Measurements from ENCODE around the gene LGI1. TPM values are rescaled to one million over a fixed set of nuclear protein-coding genes. Genes with fewer than 3 reads are reported as not detected.

Gene LGI1
- total and polyA plus RNA-seq, 8 donors = 0.19 to 0.99 TPM; not detected in 6

DNA sequence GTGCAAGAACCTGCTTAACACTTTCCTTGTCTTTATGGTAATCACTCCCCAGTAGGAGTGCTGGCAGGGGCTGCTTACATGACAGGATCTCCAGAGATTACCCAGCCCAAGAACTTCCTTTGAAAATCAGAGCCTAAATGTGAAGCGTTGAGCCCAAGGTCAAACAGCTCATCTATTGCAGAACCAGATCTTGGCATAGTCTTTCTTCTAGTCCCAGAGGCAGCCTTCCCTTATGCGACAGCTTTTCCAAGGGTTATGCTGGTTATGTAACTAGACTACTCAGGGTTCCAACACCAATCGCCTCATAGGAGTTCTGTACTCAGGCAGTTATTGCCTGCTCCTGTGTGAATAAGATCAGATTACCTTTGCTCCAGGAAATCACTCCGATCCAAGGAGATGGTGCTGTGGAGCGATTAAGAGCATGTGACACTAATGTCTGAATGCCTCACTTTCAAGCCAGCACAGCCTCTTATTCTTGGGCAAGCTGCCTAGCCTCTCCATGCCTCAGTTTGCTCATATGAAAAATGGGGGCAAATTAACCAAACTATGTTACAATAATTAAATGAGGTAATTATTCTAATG lies 8.4 kb upstream of the LGI1 start:
- intact Hi-C loops (cut with DNase I) = no loop called here
- WGBS, 2 donors = 38 to 51% methylated on average over 5 of the region's 5 CpGs
- TF ChIP-seq, protein P1, sequence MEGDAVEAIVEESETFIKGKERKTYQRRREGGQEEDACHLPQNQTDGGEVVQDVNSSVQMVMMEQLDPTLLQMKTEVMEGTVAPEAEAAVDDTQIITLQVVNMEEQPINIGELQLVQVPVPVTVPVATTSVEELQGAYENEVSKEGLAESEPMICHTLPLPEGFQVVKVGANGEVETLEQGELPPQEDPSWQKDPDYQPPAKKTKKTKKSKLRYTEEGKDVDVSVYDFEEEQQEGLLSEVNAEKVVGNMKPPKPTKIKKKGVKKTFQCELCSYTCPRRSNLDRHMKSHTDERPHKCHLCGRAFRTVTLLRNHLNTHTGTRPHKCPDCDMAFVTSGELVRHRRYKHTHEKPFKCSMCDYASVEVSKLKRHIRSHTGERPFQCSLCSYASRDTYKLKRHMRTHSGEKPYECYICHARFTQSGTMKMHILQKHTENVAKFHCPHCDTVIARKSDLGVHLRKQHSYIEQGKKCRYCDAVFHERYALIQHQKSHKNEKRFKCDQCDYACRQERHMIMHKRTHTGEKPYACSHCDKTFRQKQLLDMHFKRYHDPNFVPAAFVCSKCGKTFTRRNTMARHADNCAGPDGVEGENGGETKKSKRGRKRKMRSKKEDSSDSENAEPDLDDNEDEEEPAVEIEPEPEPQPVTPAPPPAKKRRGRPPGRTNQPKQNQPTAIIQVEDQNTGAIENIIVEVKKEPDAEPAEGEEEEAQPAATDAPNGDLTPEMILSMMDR (IDR thresholded peaks at IDR 0.05) = no peak
- DNase-seq (no peak), FAIRE-seq (no peak), ATAC-seq (peak in 2 of 4 donors; percentile 42 to 43)
- H3K36me3 ChIP-seq = no peaks in the 10 kb centered on the region
- no peaks in the 10 kb centered on the region for H3K4me1 ChIP-seq
- no peaks in the 10 kb centered on the region for H3K27me3 ChIP-seq
- no peak overlapping the region for H3K27ac ChIP-seq
- H3K9me3 ChIP-seq = no peaks in the 10 kb centered on the region
- no peak overlapping the region for H3K4me3 ChIP-seq

- H3K9me3 ChIP-seq = no peaks in the 10 kb centered on the region
- H3K4me1 ChIP-seq = no peaks in the 10 kb centered on the region
- WGBS, 2 donors = 38 to 45% methylated on average over 7 of the region's 7 CpGs
- ATAC-seq (no peak), DNase-seq (no peak), FAIRE-seq (no peak)
- no peaks in the 10 kb centered on the region for H3K36me3 ChIP-seq
- intact Hi-C loops (cut with DNase I) = no loop called here
- no peak overlapping the region for H3K27ac ChIP-seq
- TF ChIP-seq, protein P1 (IDR thresholded peaks at IDR 0.05) = no peak
- H3K27me3 ChIP-seq = no peaks in the 10 kb centered on the region
- no peak overlapping the region for H3K4me3 ChIP-seq
These were observed 6.6 kb upstream of the LGI1 start for GRCh38 chr10:93751124-93751523.

DNA sequence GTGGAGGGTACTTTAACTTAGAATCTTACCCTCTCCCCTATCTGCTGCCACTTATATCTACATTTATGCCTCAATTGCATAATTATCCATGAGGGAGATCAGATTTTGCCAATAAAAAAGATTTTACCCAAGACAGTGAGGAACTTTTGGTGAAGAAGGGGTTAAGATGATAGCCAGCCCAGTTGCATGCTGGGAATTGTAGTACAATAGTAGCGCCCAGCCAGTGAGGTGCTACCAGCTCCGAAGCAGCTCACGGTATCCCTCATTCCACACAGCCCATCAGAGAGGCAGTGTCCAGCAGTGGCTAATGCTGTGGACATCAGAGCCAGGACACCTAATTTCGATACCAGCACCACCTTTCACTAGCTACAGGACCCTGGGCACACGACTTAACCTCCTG lies 5.9 kb upstream of the LGI1 start:
- FAIRE-seq (no peak), ATAC-seq (peak; percentile 48 to 72 (median 62)), DNase-seq (no peak)
- no peaks in the 10 kb centered on the region for H3K36me3 ChIP-seq
- no peaks in the 10 kb centered on the region for H3K27me3 ChIP-seq
- H3K27ac ChIP-seq = no peak overlapping the region
- H3K9me3 ChIP-seq = no peaks in the 10 kb centered on the region
- WGBS, 2 donors = 9 to 10% methylated on average over 5 of the region's 5 CpGs
- intact Hi-C loops (cut with DNase I) = no loop called here
- TF ChIP-seq, protein P1 (IDR thresholded peaks at IDR 0.05) = no peak
- no peak overlapping the region for H3K4me3 ChIP-seq
- no peaks in the 10 kb centered on the region for H3K4me1 ChIP-seq

GRCh38 chr10:93752761-93753160 lies 5.0 kb upstream of the LGI1 start:
- Histone ChIP-seq H3K27me3 (no peaks in the 10 kb centered on the region), H3K36me3 (no peaks in the 10 kb centered on the region), H3K27ac (no peak overlapping the region), H3K4me3 (no peak overlapping the region), H3K9me3 (no peaks in the 10 kb centered on the region), H3K4me1 (no peaks in the 10 kb centered on the region)
- TF ChIP-seq, protein P1 (IDR thresholded peaks at IDR 0.05) = no peak
- no peak for ATAC-seq
- DNase-seq = no peak
- intact Hi-C loops (cut with DNase I) = no loop called here
- no peak for FAIRE-seq

DNA sequence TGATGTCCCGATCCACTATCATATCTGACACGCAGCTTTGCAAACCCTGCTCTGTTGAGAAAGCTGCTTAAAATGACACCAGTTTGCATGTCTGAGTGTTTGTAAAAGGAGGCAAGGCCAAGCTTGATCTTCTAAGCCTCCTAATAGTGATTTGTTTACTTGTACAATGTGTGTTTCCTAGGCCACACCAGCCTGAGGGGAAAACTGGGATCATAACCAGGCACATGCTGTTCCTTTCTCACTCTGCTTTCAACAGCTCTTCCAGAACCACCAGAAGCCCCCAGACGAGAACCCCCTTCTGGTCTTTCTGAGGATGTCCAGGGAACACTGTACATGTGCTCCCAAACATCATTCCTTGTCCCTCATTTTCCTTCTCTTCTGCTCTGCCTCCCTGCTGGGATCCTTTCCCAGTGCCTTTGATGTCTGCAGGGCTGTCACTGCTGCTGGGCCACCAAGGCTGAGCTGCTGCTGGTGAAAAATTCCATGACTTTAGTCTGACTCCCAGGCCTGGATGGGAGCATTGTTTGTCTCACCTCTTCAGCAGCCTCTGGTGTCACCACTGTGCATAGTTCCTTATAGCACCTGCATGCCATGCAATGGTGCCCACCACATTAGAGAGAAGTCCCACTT lies 4.0 kb upstream of the LGI1 start:
- no peak for FAIRE-seq

More for the DNA sequence above, 4.0 kb upstream of the LGI1 start:
- no peaks in the 10 kb centered on the region for H3K27me3 ChIP-seq
- DNase-seq (no peak), ATAC-seq (no peak)
- intact Hi-C loops (cut with DNase I) = no loop called here
- H3K4me3 ChIP-seq = no peak overlapping the region
- no peak overlapping the region for H3K27ac ChIP-seq
- 69 to 70% methylated on average over 3 of the region's 3 CpGs for WGBS, 2 donors
- no peaks in the 10 kb centered on the region for H3K4me1 ChIP-seq
- no peaks in the 10 kb centered on the region for H3K9me3 ChIP-seq
- H3K36me3 ChIP-seq = no peaks in the 10 kb centered on the region
- TF ChIP-seq, protein P1 (IDR thresholded peaks at IDR 0.05) = no peak

All from pancreas (tissue), 10 donors.